Cardiac fibroblast (primary cell): Measurements from ENCODE around the gene ZBTB42.

Source experiments
- DNase-seq, 2 donors: peaks; one replicate each; pipeline versions ENCODE4 v3.0.0 to v3.0.0-alpha.2; 2010; ENCODE audit warnings: low read depth in 2 of 2
- H3K4me3 ChIP-seq, 2 donors: replicated peaks in 1 of 2; 1 replicate in 1 of 2; 2 replicates in 1 of 2; pipeline ENCODE4 v1.5.1; 2011; ENCODE audit warnings: low read depth in 2 of 2, low read length in 2 of 2, mild to moderate bottlenecking in 2 of 2, moderate library complexity in 1 of 2
- TF ChIP-seq, protein P1 (sequence below): IDR thresholded peaks from one replicate; pipeline ENCODE4 v1.5.1; 2011; ENCODE audit warnings: low read depth, mild to moderate bottlenecking, low read length, inconsistent platforms

Gene ZBTB42

DNA sequence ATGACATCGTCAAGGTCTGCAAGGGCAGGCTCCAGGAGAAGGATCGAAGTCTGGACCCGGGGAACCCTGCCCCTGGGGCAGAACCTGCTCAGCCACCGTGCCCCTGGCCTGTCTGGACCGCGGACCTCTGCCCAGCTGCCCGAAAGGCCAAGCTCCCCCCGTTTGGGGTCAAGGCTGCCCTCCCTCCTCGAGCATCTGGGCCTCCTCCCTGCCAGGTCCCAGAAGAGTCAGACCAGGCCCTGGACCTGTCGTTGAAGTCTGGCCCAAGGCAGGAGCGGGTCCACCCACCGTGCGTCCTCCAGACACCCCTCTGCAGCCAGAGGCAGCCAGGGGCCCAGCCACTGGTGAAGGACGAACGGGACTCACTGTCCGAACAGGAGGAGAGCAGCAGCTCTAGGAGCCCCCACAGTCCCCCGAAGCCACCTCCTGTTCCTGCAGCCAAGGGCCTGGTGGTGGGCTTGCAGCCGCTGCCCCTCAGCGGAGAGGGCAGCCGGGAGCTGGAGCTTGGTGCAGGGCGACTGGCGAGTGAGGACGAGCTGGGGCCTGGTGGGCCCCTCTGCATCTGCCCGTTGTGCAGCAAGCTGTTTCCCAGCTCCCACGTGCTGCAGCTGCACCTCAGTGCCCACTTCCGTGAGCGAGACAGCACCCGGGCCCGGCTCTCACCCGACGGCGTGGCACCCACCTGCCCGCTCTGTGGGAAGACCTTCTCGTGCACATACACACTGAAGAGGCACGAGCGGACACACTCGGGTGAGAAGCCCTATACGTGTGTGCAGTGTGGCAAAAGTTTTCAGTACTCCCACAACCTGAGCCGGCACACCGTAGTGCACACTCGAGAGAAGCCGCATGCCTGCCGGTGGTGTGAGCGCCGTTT, 856 bp downstream of the ZBTB42 start:
- peak overlapping the region; percentile 50 to 62 for H3K4me3 ChIP-seq
- DNase-seq = no peak
- TF ChIP-seq, protein P1, sequence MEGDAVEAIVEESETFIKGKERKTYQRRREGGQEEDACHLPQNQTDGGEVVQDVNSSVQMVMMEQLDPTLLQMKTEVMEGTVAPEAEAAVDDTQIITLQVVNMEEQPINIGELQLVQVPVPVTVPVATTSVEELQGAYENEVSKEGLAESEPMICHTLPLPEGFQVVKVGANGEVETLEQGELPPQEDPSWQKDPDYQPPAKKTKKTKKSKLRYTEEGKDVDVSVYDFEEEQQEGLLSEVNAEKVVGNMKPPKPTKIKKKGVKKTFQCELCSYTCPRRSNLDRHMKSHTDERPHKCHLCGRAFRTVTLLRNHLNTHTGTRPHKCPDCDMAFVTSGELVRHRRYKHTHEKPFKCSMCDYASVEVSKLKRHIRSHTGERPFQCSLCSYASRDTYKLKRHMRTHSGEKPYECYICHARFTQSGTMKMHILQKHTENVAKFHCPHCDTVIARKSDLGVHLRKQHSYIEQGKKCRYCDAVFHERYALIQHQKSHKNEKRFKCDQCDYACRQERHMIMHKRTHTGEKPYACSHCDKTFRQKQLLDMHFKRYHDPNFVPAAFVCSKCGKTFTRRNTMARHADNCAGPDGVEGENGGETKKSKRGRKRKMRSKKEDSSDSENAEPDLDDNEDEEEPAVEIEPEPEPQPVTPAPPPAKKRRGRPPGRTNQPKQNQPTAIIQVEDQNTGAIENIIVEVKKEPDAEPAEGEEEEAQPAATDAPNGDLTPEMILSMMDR = no peak

DNA sequence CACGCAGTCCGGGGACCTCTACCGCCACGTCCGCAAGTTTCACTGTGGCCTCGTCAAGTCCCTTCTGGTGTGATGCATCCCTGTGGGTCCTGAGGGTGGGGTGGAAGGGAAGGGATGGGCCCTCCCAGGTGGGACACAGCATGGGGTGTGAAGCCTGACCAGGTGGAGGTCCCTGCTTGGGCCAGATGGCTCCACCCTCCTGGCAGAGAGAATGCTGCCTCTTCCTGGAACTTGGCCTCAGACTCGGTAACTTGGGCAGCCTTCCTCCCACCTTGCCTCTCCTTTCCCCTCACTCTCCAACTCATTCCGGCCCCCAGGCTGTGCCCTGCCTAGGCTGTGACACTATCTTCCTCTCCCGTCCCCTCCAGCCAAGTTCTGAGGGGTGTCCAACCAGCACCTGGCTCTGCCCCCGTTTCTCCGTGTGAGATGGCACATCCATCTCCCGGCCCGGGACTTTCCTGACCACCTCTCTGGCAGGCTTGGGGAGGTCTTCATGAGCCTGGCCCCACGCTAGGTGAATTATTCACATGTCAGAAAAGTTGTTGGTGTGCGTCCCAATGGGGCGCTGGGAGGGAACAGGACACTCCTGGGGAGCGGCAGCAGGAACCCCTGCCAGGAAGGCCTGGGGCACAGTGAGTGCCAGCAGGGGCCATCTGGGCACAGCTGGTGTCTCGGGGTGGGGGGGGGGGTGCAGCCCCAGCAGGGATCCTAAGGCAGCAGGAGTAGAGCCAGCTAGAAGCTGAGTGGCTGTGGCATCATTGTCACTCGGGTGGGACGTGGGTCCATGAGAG, 1.7 kb downstream of the ZBTB42 start:
- no peak overlapping the region for H3K4me3 ChIP-seq
- DNase-seq = no peak
- TF ChIP-seq, protein P1 = no peak

DNA sequence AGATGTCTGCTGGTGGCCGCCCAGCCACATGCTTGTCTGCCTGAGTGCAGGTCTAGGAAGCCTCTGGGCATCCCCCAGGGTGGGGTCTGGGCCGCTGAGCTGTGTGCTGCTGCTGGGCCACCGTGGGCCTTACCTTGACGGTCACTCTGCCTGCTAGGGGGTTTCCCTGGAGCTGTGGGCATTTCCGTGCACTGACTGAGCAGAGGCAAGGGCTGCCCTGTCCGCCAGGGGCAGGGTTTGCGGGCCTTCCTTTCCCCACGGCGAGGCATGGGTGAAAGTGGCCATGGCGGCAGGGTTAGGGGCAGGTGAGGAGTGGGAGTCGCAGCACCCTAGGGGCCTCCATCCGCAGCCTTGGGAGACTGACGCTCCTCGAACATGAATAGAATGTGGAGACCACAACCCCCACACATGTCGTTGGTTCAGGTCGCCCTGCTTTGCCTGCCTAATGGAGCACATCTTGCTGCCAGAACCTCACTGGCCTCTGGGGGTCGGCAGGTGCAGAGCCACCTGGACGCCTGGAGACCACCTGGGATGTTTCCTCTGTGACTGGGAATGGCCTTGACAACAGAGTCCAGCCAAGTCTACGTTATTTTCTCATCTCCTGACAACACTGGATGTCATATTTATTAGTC, 2.5 kb downstream of the ZBTB42 start:
- TF ChIP-seq, protein P1 = no peak
- no peak overlapping the region for H3K4me3 ChIP-seq
- DNase-seq = peak in 1 of 2 donors; percentile 36

DNA sequence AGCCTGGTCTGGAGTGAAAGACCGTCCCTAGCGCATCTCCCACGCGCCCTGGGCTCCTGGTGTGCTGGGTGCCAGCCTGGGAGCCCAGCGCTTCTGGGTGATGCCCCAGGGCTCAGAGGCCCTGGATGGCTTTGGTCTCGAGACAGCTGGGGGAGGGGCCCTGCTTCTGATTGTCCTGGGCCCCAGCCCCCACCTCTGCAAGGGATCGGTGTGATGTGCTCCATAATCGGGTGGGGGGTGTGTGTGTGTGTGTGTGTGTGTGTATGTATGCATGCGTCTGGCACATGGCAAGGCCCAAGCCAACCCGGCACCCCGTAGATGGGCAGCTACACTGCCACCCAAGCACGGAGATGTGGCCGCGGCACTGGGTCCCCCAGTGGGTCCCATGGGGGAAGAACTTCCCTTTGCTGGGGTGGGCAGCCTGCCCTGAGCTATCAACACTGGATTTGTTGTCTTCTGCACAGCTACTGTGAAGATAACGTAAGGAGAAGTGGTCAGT, 3.1 kb downstream of the ZBTB42 start:
- no peak overlapping the region for H3K4me3 ChIP-seq
- DNase-seq = no peak
- TF ChIP-seq, protein P1 = no peak

DNA sequence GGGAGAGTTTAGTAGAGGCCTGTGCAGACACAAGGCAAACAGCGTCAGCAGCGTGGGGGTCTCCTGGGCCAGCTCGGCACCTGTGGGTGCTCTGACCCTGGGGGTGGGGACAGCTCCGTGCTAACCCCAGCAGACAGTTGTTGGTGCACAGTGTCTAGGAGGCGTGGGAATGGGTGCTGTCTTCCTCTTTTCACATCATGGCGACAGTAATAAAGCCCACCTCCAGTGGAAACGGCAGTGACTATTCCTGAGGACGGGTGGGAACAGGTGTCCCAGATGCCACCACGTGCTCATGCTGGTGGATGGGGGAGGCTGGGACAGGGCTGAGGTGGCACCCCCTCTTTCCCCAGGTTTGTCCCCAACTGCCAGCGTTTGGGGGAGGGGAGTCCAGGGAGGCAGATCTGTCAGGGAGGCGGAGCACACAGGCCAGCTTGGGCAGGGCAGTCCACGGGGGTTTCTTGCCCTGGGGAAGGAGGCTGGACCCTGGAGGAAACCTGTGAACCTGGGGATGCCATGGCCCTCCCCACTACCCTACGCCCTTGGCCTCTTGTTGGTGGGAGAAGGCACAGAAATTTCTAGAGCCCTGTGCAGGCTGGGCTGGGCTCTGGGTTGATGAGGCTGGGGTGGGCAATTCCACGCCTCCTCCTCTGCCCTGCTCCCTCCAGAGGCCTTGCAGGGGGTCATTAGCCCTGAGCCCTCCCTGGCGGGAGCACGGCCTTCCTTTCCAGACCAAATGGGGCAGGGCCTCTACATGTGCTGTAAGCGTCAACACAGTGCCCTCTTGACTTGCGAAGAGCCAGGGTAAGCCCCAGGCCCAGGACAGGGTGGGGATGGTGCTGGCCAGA, 3.8 kb downstream of the ZBTB42 start:
- H3K4me3 ChIP-seq = no peak overlapping the region
- no peak for DNase-seq
- TF ChIP-seq, protein P1 = no peak

DNA sequence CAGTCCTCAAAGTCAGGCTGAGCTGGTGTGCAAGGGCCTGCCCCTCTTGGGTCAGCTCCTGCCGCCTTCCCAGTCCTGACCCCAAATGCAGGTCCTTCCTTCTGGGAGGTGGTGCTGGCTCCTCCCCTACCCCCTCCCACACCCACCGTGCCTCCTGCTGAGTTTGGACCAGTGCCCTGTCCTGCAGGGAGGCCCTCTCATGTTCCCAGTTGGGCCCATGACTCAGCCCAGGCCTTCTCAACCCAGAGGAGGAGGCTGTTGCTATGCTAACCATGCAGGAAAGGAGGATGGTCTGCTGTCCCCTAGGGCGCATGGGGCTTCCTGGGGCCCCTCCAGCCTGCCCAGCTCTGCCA, 4.4 kb downstream of the ZBTB42 start:
- DNase-seq = peak; percentile 87 to 93
- TF ChIP-seq, protein P1 = no peak
- no peak overlapping the region for H3K4me3 ChIP-seq
